GM12878 (cell line): Measurements from ENCODE around the gene MPST. TPM values are rescaled to one million over a fixed set of nuclear protein-coding genes. Genes with fewer than 3 reads are reported as not detected.

Experiments
- CBX3 ChIP-seq: fragments of 200-600 bp; sonication (generic); IDR thresholded peaks from 2 replicates; pipeline ENCODE4 v1.6.1; 2016; ENCODE audit warnings: low read depth, borderline replicate concordance
- HDAC2 ChIP-seq: fragments of 200-600 bp; sonication (generic); IDR thresholded peaks from 2 replicates; pipeline ENCODE4 v1.6.1; 2017
- NBN ChIP-seq: fragments of 450-650 bp; IDR thresholded peaks from 2 replicates; pipeline ENCODE4 v1.6.1; 2016
- POLR2AphosphoS2 ChIP-seq: IDR thresholded peaks from 2 replicates; pipeline ENCODE4 v1.6.1; 2011; ENCODE audit warnings: low read depth, mild to moderate bottlenecking, low read length, improper control_type of control experiment, moderate library complexity
- YY1 ChIP-seq: IDR thresholded peaks from 2 replicates; pipeline ENCODE4 v1.6.1; 2011; ENCODE audit warnings: low read depth, mild to moderate bottlenecking, low read length
- ZNF217 ChIP-seq: fragments of 450-650 bp; IDR thresholded peaks from 2 replicates; pipeline ENCODE4 v1.6.1; 2017; ENCODE audit warnings: antibody characterized with exemption, mild to moderate bottlenecking
- ZNF24 ChIP-seq: fragments of 450-650 bp; IDR thresholded peaks from 2 replicates; pipeline ENCODE4 v1.6.1; 2017; ENCODE audit warnings: antibody characterized with exemption, mild to moderate bottlenecking
- ZSCAN29 ChIP-seq: fragments of 450-650 bp; IDR thresholded peaks from 2 replicates; pipeline ENCODE4 v1.6.1; 2017; ENCODE audit warnings: mild to moderate bottlenecking, moderate library complexity
- polyA plus RNA-seq, 11 experiments: library from polyadenylated mRNA; depleted of rRNA in 4 of 11; unstranded in 6 of 11; stranded (reverse) in 5 of 11; fragments of >200 nt; fragmentation: Nextera tagmentation in 4 of 11; fragmentation: Illumina TruSeq in 1 of 11; extraction: Ambion mirVana in 4 of 11; extraction: Trizol in 1 of 11; gene quantifications; 1 replicate in 1 of 11; 2 replicates in 10 of 11; pipeline versions ENCODE4 v1.2.1 to v1.2.3, GENCODE V29; 2011 to 2016; ENCODE audit warnings: inconsistent platforms in 2 of 11, missing spikeins in 2 of 11, low read depth in 1 of 11
- total RNA-seq, 4 experiments: library from RNA; depleted of rRNA in 3 of 4; stranded (reverse); fragments of >200 nt in 3 of 4; fragmentation: Illumina TruSeq in 1 of 4; extraction: Trizol in 1 of 4; gene quantifications; 2 replicates each; pipeline versions ENCODE4 v1.2.1 to v1.2.3, GENCODE V29; 2013 to 2021
- TF ChIP-seq, protein P1 (sequence below): fragments of 150-350 bp; IDR thresholded peaks from 2 replicates; pipeline ENCODE4 v1.6.1; 2016; ENCODE audit warnings: low read depth, low read length
- TF ChIP-seq, protein P2 (sequence below): fragments of 450-650 bp; formaldehyde crosslinking; IDR thresholded peaks from 2 replicates; pipeline ENCODE4 v1.5.0; 2022; ENCODE audit warnings: mild to moderate bottlenecking, missing genetic modification characterization

The MPST gene
- total and polyA plus RNA-seq, 10 of the 15 experiments (the other 5 are each of a cell fraction or from before 2014, with no cell fraction given) = 0.95 to 88.7 (median 38.5) TPM

- TF ChIP-seq, protein P1, sequence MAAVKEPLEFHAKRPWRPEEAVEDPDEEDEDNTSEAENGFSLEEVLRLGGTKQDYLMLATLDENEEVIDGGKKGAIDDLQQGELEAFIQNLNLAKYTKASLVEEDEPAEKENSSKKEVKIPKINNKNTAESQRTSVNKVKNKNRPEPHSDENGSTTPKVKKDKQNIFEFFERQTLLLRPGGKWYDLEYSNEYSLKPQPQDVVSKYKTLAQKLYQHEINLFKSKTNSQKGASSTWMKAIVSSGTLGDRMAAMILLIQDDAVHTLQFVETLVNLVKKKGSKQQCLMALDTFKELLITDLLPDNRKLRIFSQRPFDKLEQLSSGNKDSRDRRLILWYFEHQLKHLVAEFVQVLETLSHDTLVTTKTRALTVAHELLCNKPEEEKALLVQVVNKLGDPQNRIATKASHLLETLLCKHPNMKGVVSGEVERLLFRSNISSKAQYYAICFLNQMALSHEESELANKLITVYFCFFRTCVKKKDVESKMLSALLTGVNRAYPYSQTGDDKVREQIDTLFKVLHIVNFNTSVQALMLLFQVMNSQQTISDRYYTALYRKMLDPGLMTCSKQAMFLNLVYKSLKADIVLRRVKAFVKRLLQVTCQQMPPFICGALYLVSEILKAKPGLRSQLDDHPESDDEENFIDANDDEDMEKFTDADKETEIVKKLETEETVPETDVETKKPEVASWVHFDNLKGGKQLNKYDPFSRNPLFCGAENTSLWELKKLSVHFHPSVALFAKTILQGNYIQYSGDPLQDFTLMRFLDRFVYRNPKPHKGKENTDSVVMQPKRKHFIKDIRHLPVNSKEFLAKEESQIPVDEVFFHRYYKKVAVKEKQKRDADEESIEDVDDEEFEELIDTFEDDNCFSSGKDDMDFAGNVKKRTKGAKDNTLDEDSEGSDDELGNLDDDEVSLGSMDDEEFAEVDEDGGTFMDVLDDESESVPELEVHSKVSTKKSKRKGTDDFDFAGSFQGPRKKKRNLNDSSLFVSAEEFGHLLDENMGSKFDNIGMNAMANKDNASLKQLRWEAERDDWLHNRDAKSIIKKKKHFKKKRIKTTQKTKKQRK = no peak
- TF ChIP-seq ZSCAN29 (no peak), CBX3 (no peak), ZNF217 (no peak), NBN (no peak), HDAC2 (no peak), POLR2AphosphoS2 (no peak), ZNF24 (no peak), YY1 (no peak)
- TF ChIP-seq, protein P2, sequence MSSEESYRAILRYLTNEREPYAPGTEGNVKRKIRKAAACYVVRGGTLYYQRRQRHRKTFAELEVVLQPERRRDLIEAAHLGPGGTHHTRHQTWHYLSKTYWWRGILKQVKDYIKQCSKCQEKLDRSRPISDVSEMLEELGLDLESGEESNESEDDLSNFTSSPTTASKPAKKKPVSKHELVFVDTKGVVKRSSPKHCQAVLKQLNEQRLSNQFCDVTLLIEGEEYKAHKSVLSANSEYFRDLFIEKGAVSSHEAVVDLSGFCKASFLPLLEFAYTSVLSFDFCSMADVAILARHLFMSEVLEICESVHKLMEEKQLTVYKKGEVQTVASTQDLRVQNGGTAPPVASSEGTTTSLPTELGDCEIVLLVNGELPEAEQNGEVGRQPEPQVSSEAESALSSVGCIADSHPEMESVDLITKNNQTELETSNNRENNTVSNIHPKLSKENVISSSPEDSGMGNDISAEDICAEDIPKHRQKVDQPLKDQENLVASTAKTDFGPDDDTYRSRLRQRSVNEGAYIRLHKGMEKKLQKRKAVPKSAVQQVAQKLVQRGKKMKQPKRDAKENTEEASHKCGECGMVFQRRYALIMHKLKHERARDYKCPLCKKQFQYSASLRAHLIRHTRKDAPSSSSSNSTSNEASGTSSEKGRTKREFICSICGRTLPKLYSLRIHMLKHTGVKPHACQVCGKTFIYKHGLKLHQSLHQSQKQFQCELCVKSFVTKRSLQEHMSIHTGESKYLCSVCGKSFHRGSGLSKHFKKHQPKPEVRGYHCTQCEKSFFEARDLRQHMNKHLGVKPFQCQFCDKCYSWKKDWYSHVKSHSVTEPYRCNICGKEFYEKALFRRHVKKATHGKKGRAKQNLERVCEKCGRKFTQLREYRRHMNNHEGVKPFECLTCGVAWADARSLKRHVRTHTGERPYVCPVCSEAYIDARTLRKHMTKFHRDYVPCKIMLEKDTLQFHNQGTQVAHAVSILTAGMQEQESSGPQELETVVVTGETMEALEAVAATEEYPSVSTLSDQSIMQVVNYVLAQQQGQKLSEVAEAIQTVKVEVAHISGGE (CRISPR knock-in tag) = no peak
Observed at GRCh38 chr22:36971341-36972125, 48.0 kb upstream of the MPST start (continued).
